IPS DF 4.7 (cell line): Measurements from ENCODE around the gene SCUBE1.

ENCODE experiments used
- DNase-seq: peaks from one replicate; pipeline ENCODE4 v3.0.0-alpha.2; 2013; ENCODE audit warnings: low spot score; ENCODE audit errors: extremely low read depth

The SCUBE1 gene

DNA sequence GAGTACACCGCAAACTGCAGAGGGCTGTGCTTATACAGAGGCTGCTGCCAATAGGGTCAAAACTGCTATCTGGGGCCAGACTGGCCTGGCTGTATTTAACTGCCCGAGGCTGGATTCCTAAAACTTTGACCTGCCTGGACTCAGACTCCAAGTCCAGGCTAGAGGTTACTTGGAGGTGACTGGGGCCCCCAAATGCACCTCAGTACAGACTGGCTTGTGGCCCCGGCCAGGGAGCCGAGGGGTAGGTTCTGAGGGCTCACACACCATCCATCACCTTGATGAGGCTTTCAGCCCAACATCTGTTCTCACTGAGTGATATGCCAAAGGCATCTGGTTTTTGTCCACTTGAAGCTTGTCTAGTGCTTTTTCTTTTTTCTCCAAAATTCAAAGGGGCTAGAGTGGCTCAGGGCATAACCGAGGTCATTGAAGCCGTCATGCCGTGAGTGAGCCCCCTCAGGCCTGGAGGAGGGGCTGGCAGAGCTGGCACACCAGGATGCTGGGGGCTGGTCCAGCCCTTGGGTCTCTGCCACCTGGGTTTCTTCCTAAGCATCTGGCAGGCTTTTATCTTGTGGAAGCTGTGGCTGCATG lies 103.9 kb downstream of the SCUBE1 start:
- no peak for DNase-seq

GRCh38 chr22:43238526-43239006 lies 104.6 kb downstream of the SCUBE1 start:
- DNase-seq: no peak

DNA sequence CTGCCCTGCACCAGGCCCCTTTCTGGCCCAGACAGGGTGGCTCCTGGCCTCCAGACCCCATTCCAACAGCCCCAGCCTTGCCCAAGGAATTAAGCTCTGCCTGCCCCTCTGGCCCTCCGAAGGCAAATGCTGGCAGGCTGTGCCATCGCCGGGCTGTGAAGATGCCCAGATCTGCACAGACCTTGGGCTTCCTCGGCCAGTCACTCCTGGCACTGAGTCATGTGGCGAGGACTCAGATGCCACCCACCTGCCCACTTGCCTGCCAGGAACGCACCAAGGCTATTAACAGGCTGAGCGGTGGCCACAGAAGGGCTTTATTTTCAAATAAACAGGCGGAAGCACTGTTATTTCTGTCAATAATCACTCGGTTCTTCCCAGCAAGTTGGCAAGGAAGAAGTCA lies 105.9 kb downstream of the SCUBE1 start:
- DNase-seq: no peak

DNA sequence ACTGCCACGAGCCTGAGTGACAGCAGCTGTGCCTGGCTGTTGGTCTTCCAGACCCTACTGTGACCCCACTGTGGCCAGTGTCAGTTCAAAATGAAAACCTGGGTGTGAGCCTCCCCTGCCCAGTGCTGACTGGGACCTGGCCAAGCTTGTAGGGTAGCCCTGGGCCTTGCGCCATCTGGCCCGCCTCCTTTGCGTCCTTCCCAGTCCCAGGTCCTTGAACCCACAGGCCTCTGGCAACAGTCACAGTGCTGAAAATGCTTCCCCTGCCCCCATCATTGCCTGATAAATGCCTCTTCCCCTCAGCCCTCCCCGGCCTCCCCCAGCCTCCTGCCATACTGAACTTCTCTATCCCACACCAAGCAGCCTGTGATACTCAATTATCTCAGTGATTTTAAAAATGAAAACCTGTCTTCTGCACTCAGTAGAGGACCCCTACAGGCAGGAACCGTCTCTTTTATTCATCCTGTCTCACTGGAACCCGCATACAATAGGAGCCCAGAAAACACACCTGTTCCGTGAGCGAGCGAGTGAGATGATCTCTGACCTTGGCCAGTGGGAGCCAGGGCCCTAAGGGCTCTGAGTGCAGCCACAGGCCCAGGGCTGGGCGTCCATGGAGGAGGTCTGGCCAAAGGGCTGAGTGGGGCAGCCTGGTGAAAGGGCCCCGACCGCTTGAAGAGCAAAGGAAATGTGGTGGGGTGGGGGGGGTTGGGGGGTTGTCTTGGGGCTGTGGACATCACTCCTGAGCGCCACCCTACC lies 106.6 kb downstream of the SCUBE1 start:
- no peak for DNase-seq

GRCh38 chr22:43235445-43236409 lies 107.4 kb downstream of the SCUBE1 start:
- no peak for DNase-seq

DNA sequence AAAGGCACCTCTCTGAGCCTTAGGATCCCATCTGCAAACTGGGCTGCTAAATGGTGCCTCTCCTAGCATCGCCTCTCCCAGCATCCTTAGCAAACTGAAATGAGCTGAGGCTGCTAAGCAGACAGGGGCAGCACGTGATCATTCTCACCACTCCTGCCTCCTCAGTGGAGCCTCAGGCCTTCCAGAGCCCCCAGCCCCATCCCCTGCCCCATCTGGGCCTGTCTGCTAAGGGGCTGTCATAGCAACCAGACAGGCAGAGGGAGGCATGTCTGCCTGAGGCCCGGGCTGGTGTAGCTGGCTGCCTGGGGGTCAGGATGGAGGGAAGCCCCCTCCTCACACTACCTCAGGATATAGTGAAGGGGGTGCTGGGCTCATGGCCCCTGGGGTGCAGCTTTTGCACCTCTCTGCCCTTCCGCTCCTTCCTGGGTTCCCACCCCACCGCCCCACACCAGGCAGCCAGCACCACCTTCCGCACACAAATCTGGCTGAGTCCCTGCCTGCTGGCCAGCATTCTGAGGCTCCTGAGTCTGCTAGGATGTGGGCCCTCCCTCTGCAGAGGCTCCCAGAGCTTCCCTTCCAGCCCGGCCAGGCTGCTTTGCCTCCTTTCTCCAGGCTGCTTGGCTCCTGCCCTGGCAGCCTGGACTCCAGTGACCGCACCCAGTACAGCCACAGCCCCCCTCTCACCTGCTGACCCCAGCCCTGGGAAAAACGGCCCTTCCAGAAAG lies 108.7 kb downstream of the SCUBE1 start:
- no peak for DNase-seq

DNA sequence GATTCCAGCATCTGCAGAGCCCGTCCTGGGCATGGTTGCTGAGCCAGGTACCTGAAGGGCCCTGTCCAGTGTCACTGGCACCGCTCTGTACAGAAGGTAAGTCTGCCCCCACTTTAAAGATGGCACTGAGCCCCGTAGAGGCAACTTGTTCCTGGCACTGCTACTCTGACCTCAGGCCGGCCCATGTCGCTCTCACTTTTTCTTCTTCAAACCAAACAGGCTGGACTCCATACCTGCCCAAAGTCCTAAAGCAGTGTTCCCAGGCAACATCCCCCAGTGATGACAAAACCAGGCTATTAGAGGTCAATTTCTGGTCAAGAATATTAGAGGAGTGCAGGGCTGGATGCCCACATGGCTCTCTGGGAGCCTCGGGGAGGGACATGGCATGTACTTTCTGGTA lies 109.6 kb downstream of the SCUBE1 start:
- DNase-seq: no peak

GRCh38 chr22:43232445-43232844 lies 110.7 kb downstream of the SCUBE1 start:
- DNase-seq: no peak

DNA sequence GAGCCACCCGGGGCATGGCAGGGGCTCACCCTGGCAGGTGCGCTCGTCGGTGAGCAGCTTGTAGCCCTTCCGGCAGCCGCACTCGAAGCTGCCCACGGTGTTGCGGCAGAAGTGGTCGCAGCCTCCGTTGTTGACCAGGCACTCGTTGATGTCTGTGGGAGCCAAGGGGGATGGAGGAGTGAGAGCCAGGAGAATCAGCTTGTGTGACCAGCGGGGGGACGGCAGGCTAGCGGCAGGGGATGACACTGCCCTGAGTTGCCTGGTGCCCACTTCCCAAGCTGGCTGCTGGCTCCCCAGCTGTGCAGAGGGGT lies 111.5 kb downstream of the SCUBE1 start:
- DNase-seq: no peak

GRCh38 chr22:43230971-43231723 lies 112.0 kb downstream of the SCUBE1 start:
- peak; percentile 64 for DNase-seq

GRCh38 chr22:43230571-43230970 lies 112.6 kb downstream of the SCUBE1 start:
- DNase-seq: no peak

DNA sequence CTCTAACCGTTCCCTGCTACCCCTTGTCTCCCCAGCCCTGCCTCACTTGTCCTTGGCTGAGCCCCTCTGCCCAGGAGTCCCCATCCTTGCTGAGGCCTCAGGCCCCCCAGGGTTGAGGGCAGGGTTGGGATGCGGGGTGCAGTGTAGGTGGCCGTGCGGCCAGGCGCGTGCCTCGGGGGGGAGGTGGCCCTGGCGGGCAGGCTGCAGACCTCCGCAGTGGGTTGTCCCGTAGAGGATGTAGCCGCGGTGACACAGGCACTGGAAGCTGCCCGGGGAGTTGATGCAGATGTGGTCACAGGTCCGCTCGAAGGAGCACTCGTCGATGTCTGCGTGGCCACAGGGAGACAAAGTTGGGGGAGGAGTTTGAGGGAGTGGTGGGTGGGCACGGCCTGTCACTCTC lies 114.3 kb downstream of the SCUBE1 start:
- no peak for DNase-seq

DNA sequence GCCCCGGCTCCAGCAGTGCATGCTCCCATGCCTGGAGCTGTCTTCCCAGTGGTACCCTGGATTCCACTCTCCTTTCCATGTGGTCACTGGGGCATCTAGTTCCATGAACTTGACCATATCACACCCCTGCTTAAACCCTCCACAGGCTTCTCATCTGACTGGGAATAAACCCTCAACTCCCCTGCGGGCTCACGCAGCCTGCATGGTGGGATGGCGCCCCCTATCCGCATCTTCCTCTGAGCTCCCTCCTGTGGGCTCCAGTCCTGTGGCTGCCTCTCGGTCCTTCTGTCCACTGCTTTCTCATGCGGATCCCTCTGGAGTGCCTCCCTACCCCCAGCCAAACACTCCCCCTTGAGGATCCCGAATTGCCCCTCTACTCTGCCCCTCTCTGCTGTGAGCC lies 114.8 kb downstream of the SCUBE1 start:
- DNase-seq: no peak

- DNase-seq: no peak
Observed at GRCh38 chr22:43227239-43227630, 115.9 kb downstream of the SCUBE1 start.

- no peak for DNase-seq
Observed at GRCh38 chr22:43226377-43227238, 116.6 kb downstream of the SCUBE1 start.

GRCh38 chr22:43225609-43226008 lies 117.6 kb downstream of the SCUBE1 start:
- DNase-seq: no peak

DNA sequence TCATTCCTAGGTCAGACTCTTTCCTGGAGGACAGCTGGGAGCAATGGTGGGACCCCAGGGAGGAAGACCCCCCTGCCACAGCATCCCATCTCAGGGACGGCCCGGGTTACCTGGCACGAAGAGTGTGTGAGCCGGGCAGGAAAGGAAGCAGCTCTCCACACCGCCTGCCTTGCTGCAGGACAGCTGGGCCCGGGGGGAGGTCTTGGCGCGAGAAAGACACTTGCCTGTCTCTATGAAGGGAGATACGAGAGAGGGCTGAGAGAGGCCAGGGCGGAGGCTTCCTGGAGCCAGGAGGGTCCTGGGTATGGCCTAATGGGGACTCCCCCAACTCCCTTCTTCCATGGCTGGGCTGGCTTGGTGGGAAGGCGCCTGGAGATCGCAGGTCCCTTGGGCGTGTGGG lies 120.2 kb downstream of the SCUBE1 start:
- no peak for DNase-seq

- DNase-seq: no peak
Observed at GRCh38 chr22:43222262-43222661, 120.9 kb downstream of the SCUBE1 start.

- no peak for DNase-seq
Observed at GRCh38 chr22:43220625-43221380, 122.4 kb downstream of the SCUBE1 start.
